Mucosa of descending colon (tissue), 3 donors: ENCODE results near the gene ANXA9. TPM values are rescaled to one million over a fixed set of nuclear protein-coding genes. Genes with fewer than 3 reads are reported as not detected.

Experiments
- ATAC-seq: fragments of 200-7000 bp; cut with Tn5 transposase; one replicate; pipeline ENCODE4 v1.9.1; 2020; ENCODE audit warnings: mild to moderate bottlenecking, moderate library complexity
- DNase-seq, 3 donors: peaks; one replicate each; pipeline ENCODE4 v3.0.0-alpha.2; 2020
- H3K36me3 ChIP-seq: fragments of 200-600 bp; one replicate; pipeline ENCODE4 v1.8.0; 2021; ENCODE audit warnings: low read depth, mild to moderate bottlenecking
- H3K4me1 ChIP-seq: fragments of 200-600 bp; one replicate; pipeline ENCODE4 v1.8.0; 2021; ENCODE audit warnings: low read depth, mild to moderate bottlenecking
- H3K4me3 ChIP-seq: fragments of 200-600 bp; one replicate; pipeline ENCODE4 v1.8.0; 2021; ENCODE audit warnings: mild to moderate bottlenecking
- H3K9me3 ChIP-seq: fragments of 200-600 bp; one replicate; pipeline ENCODE4 v1.8.0; 2021; ENCODE audit warnings: mild to moderate bottlenecking
- CTCF ChIP-seq: fragments of 200-600 bp; IDR thresholded peaks from one replicate; pipeline ENCODE4 v1.8.0; 2022; ENCODE audit warnings: antibody characterized with exemption, mild to moderate bottlenecking
- intact Hi-C, 2 donors: fragments of 100-400 bp; cut with DNase I in 1 of 2; cut with micrococcal nuclease in 1 of 2; formaldehyde crosslinking; loops; one replicate each; pipeline versions ENCODE4 v1.11.0 to v1.11.1; 2022; cut with DNase I, micrococcal nuclease
- total RNA-seq, 3 donors: library from RNA; stranded (reverse); fragmentation: NEBNext Ultra II Directional in 2 of 3; extraction: Animal tissue kit (Norgen Biotek cat#: 25700) in 2 of 3; gene quantifications; one replicate each; pipeline versions ENCODE4 v1.2.1 to v1.2.4, GENCODE V29; 2021 to 2023
- donor health status: DM: no; HTN: no; CAD: no; lungs with moderate emphysema.
- donor health status: DM: no; HTN: no; CAD: no.
- donor health status: DM: no; HTN: yes; CAD: no.

The ANXA9 gene
- total RNA-seq, 3 donors from 2014 or later: not detected

- no peak for TF ChIP-seq CTCF
- Histone ChIP-seq H3K9me3 (no peaks in the 10 kb centered on the region), H3K4me3 (no peak overlapping the region), H3K36me3 (peaks cover 9% of the 10 kb centered on the region), H3K4me1 (no peaks in the 10 kb centered on the region)
- DNase-seq (no peak), ATAC-seq (no peak)
- intact Hi-C loops: no loop called here
Observed at GRCh38 chr1:150995460-150995859, 13.4 kb downstream of the ANXA9 start.

GRCh38 chr1:150995896-150996295 lies 13.8 kb downstream of the ANXA9 start:
- peak; percentile 79 for TF ChIP-seq CTCF
- Histone ChIP-seq H3K36me3 (peaks cover 9% of the 10 kb centered on the region), H3K9me3 (no peaks in the 10 kb centered on the region), H3K4me1 (no peaks in the 10 kb centered on the region), H3K4me3 (no peak overlapping the region)
- intact Hi-C loops: no loop called here
- ATAC-seq (peak; percentile 76), DNase-seq (peak in 1 of 3 donors; percentile 50)

- intact Hi-C loops: no loop called here
- no peak for DNase-seq
- Histone ChIP-seq H3K4me3 (no peak overlapping the region), H3K36me3 (peaks cover 9% of the 10 kb centered on the region), H3K9me3 (no peaks in the 10 kb centered on the region), H3K4me1 (no peaks in the 10 kb centered on the region)
- no peak for TF ChIP-seq CTCF
- no peak for ATAC-seq
Observed at GRCh38 chr1:150997126-150997872, 15.2 kb downstream of the ANXA9 start.

- no peak for ATAC-seq
- Histone ChIP-seq H3K36me3 (peaks cover 9% of the 10 kb centered on the region), H3K9me3 (no peaks in the 10 kb centered on the region), H3K4me3 (no peak overlapping the region), H3K4me1 (no peaks in the 10 kb centered on the region)
- intact Hi-C loops: no loop called here
- TF ChIP-seq CTCF: no peak
- DNase-seq: no peak
Observed at GRCh38 chr1:150997949-150998348, 15.9 kb downstream of the ANXA9 start.

GRCh38 chr1:150999051-150999674 lies 17.1 kb downstream of the ANXA9 start:
- H3K36me3 ChIP-seq: peaks cover 9% of the 10 kb centered on the region
- DNase-seq: no peak
- intact Hi-C loops: no loop called here
- no peak for TF ChIP-seq CTCF
- H3K4me3 ChIP-seq: no peak overlapping the region
- no peak for ATAC-seq
- peaks cover 9% of the 10 kb centered on the region for H3K4me1 ChIP-seq
- no peaks in the 10 kb centered on the region for H3K9me3 ChIP-seq
